GM23338 (cell line): ENCODE results near the gene TMBIM1.

Source experiments
- CREB1 ChIP-seq: fragments of 250-450 bp; sonication (Bioruptor Pico); IDR thresholded peaks from 2 replicates; pipeline ENCODE4 v1.5.0; 2020; ENCODE audit warnings: low read depth, mild to moderate bottlenecking, moderate library complexity
- CTCF ChIP-seq, 2 experiments: fragments of 200-600 bp in 1 of 2; sonication (generic) in 1 of 2; conservative IDR thresholded peaks; 2 replicates each; pipeline versions ENCODE4 v1.5.1 to v1.6.1; 2016 to 2017; ENCODE audit warnings: antibody characterized with exemption in 2 of 2, low read depth in 2 of 2, mild to moderate bottlenecking in 2 of 2, moderate library complexity in 1 of 2
- ETS1 ChIP-seq: IDR thresholded peaks from 2 replicates; pipeline ENCODE4 v1.6.1; 2016; ENCODE audit warnings: antibody characterized with exemption
- EZH2 ChIP-seq: fragments of 200-600 bp; sonication (generic); IDR thresholded peaks from one replicate; pipeline ENCODE4 v1.8.0; 2017; ENCODE audit warnings: antibody characterized with exemption, mild to moderate bottlenecking, low read depth; ENCODE audit not compliant: unreplicated experiment
- EZH2phosphoT487 ChIP-seq: fragments of 200-600 bp; sonication (generic); IDR thresholded peaks from one replicate; pipeline ENCODE4 v1.8.1; 2018; ENCODE audit warnings: antibody characterized with exemption; ENCODE audit not compliant: unreplicated experiment
- JUNB ChIP-seq: IDR thresholded peaks from one replicate; pipeline ENCODE4 v1.6.1; 2016; ENCODE audit warnings: antibody characterized with exemption; ENCODE audit not compliant: unreplicated experiment
- NANOG ChIP-seq: IDR thresholded peaks from 2 replicates; pipeline ENCODE4 v1.6.1; 2016; ENCODE audit warnings: antibody characterized with exemption, borderline replicate concordance
- POLR2AphosphoS5 ChIP-seq: IDR thresholded peaks from 2 replicates; pipeline ENCODE4 v1.6.1; 2016; ENCODE audit warnings: antibody characterized with exemption, low read depth
- REST ChIP-seq: IDR thresholded peaks from one replicate; pipeline ENCODE4 v1.6.1; 2018; ENCODE audit warnings: antibody characterized with exemption; ENCODE audit not compliant: unreplicated experiment
- STAT1 ChIP-seq: IDR thresholded peaks from one replicate; pipeline ENCODE4 v1.6.1; 2016; ENCODE audit warnings: antibody characterized with exemption; ENCODE audit not compliant: unreplicated experiment
- ZNF114 ChIP-seq: fragments of 250-450 bp; sonication (Bioruptor Pico); IDR thresholded peaks from 2 replicates; pipeline ENCODE4 v1.5.0; 2020; ENCODE audit warnings: mild to moderate bottlenecking, moderate library complexity
- ZNF331 ChIP-seq: fragments of 250-450 bp; sonication (Bioruptor Pico); IDR thresholded peaks from 2 replicates; pipeline ENCODE4 v1.5.0; 2020; ENCODE audit warnings: low read depth, mild to moderate bottlenecking, moderate library complexity
- ZNF462 ChIP-seq: fragments of 250-450 bp; sonication (Bioruptor Pico); IDR thresholded peaks from 2 replicates; pipeline ENCODE4 v1.5.0; 2020; ENCODE audit warnings: mild to moderate bottlenecking, moderate library complexity

- no peak for TF ChIP-seq CTCF (conservative IDR thresholded peaks at IDR 0.05; ENCODE audit: low read depth in 2 of 2)
- no peak for TF ChIP-seq JUNB
- TF ChIP-seq EZH2: no peak
- no peak for TF ChIP-seq REST
- TF ChIP-seq POLR2AphosphoS5: no peak
- TF ChIP-seq EZH2phosphoT487: no peak
- no peak for TF ChIP-seq ZNF331 (CRISPR knock-in tag)
- TF ChIP-seq CREB1 (CRISPR knock-in tag): no peak
- TF ChIP-seq ETS1: no peak
- no peak for TF ChIP-seq NANOG
- no peak for TF ChIP-seq ZNF462 (CRISPR knock-in tag)
- TF ChIP-seq ZNF114: no peak
- no peak for TF ChIP-seq STAT1
Measured at GRCh38 chr2:218244204-218244603, 48.1 kb downstream of the TMBIM1 start.
